T-cell (primary cell): ENCODE data around the gene DYNC1I2. TPM values are rescaled to one million over a fixed set of nuclear protein-coding genes. Genes with fewer than 3 reads are reported as not detected.
"Not testable (repeated sequence)": the region's sequence is repeated elsewhere in the genome, so short reads cannot be mapped to it uniquely, and the experiment has no call there.

Experiments used
- ATAC-seq, 4 experiments: fragments of 200-7000 bp in 3 of 4; fragments of 150-1000 bp in 1 of 4; cut with Tn5 transposase; replicated peaks in 1 of 4; 1 replicate in 3 of 4; 2 replicates in 1 of 4; pipeline ENCODE4 v1.10.0; 2021; ENCODE audit warnings: moderate library complexity in 3 of 4, mild to moderate bottlenecking in 2 of 4, moderate number of reproducible peaks in 1 of 4
- CTCF ChIA-PET, 2 donors: fragments of 300-600 bp; sonication (Branson Sonifier 250); formaldehyde crosslinking; loops; one replicate each; lab custom pipeline; 2022; ENCODE audit warnings: antibody characterized with exemption in 2 of 2; lab: Charles Lee
- POLR2A ChIA-PET, 2 donors: fragments of 300-600 bp; sonication (Branson Sonifier 250); formaldehyde crosslinking; loops; one replicate each; lab custom pipeline; 2022; ENCODE audit warnings: antibody characterized with exemption in 2 of 2; lab: Charles Lee
- DNase-seq, 35 experiments: peaks; one replicate each; pipeline versions ENCODE4 v3.0.0 to v3.0.0-alpha.2; 2013 to 2023
- H3K27ac ChIP-seq: one replicate; pipeline ENCODE4 v1.5.1; 2013; ENCODE audit warnings: low read length
- H3K27me3 ChIP-seq, 2 experiments: replicated peaks in 1 of 2; 1 replicate in 1 of 2; 2 replicates in 1 of 2; pipeline versions ENCODE4 v1.6.1 to v1.7.0; 2013; ENCODE audit warnings: low read length in 1 of 2, mixed read lengths in 1 of 2; ENCODE audit not compliant: control insufficient read depth in 2 of 2, insufficient read depth in 2 of 2; ENCODE audit errors: extremely low read depth in 1 of 2
- H3K36me3 ChIP-seq, 2 donors: 1 replicate in 1 of 2; 2 replicates in 1 of 2; pipeline versions ENCODE4 v1.6.1 to v1.7.0; 2013; ENCODE audit warnings: low read length in 1 of 2; ENCODE audit not compliant: control insufficient read depth in 2 of 2, insufficient read depth in 1 of 2; ENCODE audit errors: extremely low read depth in 1 of 2
- H3K4me1 ChIP-seq, 2 experiments: 1 replicate in 1 of 2; 2 replicates in 1 of 2; pipeline versions ENCODE4 v1.6.1 to v1.7.0; 2013; ENCODE audit warnings: low read length in 2 of 2, mixed read lengths in 1 of 2; ENCODE audit not compliant: insufficient read depth in 2 of 2, control insufficient read depth in 1 of 2; ENCODE audit errors: extremely low read depth in 1 of 2
- H3K4me3 ChIP-seq, 2 donors: 1 replicate in 1 of 2; 2 replicates in 1 of 2; pipeline versions ENCODE4 v1.5.1 to v1.7.0; 2013; ENCODE audit warnings: mild to moderate bottlenecking in 2 of 2, low read length in 1 of 2, moderate library complexity in 1 of 2; ENCODE audit not compliant: control insufficient read depth in 1 of 2; ENCODE audit errors: extremely low read depth in 1 of 2
- H3K9me3 ChIP-seq: 2 replicates; pipeline ENCODE4 v1.7.0; 2013
- H3K27ac Mint-ChIP-seq, 2 donors: one replicate each; pipeline ENCODE4 v1.8.0; 2020 to 2021; ENCODE audit warnings: mild to moderate bottlenecking in 2 of 2, mixed read lengths in 2 of 2
- H3K27me3 Mint-ChIP-seq, 2 donors: one replicate each; pipeline ENCODE4 v1.8.0; 2021 to 2022; ENCODE audit warnings: mixed read lengths in 2 of 2
- H3K36me3 Mint-ChIP-seq: one replicate; pipeline ENCODE4 v1.8.0; 2021; ENCODE audit warnings: mixed read lengths
- H3K4me1 Mint-ChIP-seq, 3 donors: one replicate each; pipeline ENCODE4 v1.8.0; 2020 to 2022; ENCODE audit warnings: mixed read lengths in 3 of 3, mild to moderate bottlenecking in 1 of 3
- H3K4me3 Mint-ChIP-seq, 3 donors: one replicate each; pipeline ENCODE4 v1.8.0; 2020 to 2022; ENCODE audit warnings: mild to moderate bottlenecking in 3 of 3, mixed read lengths in 3 of 3, moderate library complexity in 3 of 3
- H3K9me3 Mint-ChIP-seq, 3 donors: one replicate each; pipeline ENCODE4 v1.8.0; 2020 to 2022; ENCODE audit warnings: mixed read lengths in 3 of 3
- WGBS: methylation state at CpG from one replicate; pipeline ENCODE4 v1.1.5; 2013; ENCODE audit warnings: missing lambda C conversion rate; ENCODE audit not compliant: insufficient coverage; 5-methylcytosine and 5-hydroxymethylcytosine counted together
- total RNA-seq, 35 experiments: library from RNA in 6 of 35; stranded (reverse) in 6 of 35; fragments of 120-200 nt in 1 of 35; gene quantifications; one replicate each; pipeline versions ENCODE4 v1.2.1 to v1.2.4 and lab custom pipeline; 2013 to 2026

Gene DYNC1I2
- total RNA-seq, 5 donors from 2014 or later (not counting 1 experiment from before 2014, with no cell fraction given), result 25.6 to 43.7 (median 42.4) TPM

DNA sequence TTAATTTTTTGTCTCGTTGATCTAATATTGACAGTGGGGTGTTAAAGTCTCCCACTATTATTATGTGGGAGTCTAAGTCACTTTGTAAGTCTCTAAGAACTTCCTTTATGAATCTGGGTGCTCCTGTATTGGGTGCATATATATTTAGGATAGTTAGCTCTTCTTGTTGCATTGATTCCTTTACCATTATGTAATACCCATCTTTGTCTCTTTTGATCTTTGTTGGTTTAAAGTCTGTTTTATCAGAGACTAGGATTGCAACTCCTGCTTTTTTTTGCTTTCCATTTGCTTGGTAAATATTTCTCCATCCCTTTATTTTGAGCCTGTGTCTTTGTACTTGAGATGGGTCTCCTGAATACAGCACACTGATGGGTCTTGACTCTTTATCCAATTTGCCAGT is 71.5 kb downstream of the DYNC1I2 start:
- Mint-ChIP-seq H3K9me3 (peaks cover 4 to 12% (median 8%) of the 10 kb centered on the region in 3 donors), H3K36me3 (peaks cover 78% of the 10 kb centered on the region)
- POLR2A ChIA-PET, H3K36me3 ChIP-seq, H3K4me1 Mint-ChIP-seq, DNase-seq, H3K4me3 Mint-ChIP-seq, H3K4me1 ChIP-seq, CTCF ChIA-PET, H3K9me3 ChIP-seq, H3K27me3 ChIP-seq, H3K4me3 ChIP-seq, H3K27me3 Mint-ChIP-seq, H3K27ac Mint-ChIP-seq, H3K27ac ChIP-seq, ATAC-seq: not testable (repeated sequence)
- WGBS, result 100% methylated on average over 1 of the region's 1 CpG

DNA sequence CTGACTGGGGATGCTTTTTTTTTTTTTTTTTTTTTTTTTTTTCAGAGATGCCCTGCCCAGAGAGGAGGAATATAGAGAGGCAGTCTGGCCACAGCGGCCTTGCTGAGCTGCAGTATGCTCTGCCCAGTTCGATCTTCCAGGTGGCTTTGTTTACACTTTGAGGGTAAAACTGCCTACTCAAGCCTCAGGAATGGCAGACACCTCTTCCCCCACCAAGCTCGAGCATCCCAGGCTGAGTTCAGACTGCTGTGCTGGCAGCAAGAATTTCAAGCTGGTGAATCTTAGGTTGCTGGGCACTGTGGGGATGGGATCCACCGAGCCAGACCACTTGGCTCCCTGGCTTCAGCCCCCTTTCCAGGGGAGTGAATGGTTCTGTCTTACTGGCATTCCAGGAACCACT is 73.9 kb downstream of the DYNC1I2 start:
- WGBS, result 100% methylated on average over 2 of the region's 4 CpGs
- CTCF ChIA-PET, result interaction anchor here in 1 of 2 donors (0.7 kb wide), 1 partner anchor 298 kb away, joined by 10 read pairs; no protein-coding TSS in a partner anchor

DNA sequence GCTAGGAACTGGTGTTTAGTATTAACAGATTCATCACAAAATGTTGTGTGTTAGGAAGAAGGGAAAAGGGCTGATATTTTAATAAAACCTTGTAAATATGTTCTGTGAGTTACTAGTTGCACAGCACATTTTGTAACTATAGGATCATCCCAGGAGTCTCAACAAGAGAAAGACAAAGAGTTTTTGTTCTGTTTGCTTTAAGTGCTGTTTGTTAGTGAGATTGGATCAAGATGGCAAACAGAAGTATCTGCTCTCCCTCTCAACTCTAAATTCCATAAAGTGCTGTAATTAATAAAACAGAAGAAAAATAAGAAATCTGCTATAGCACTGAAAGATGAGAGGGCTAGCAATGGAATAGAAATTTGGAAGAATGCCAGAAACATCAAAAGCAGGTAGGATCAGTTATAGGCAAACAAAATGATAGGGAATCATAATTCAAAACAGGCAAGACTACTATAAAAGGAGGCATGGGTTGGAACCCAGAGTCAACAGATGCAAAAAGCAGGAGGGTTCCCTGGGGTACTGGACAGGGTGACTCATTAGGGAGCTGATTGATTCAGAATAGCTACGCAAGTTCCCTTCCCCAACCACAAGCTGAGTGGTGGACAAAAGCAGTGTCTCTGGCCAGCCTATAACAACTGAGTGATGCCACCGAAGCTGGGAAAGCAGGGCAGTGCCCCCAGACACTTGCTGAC is 75.8 kb downstream of the DYNC1I2 start:
- ATAC-seq (no peak), DNase-seq (no peak)
- ChIA-PET CTCF (no interaction called here), POLR2A (no interaction called here)
- Histone ChIP-seq H3K27me3 (no peaks in the 10 kb centered on the region), H3K4me3 (no peak overlapping the region), H3K36me3 (peaks cover 0 to 2% of the 10 kb centered on the region in 2 donors), H3K27ac (no peak overlapping the region), H3K4me1 (no peaks in the 10 kb centered on the region), H3K9me3 (no peaks in the 10 kb centered on the region)
- Mint-ChIP-seq H3K27me3 (no peaks in the 10 kb centered on the region), H3K36me3 (peaks cover 56% of the 10 kb centered on the region), H3K4me1 (no peaks in the 10 kb centered on the region), H3K27ac (no peak overlapping the region), H3K9me3 (peaks cover 4 to 12% (median 5%) of the 10 kb centered on the region in 3 donors), H3K4me3 (no peak overlapping the region)
- WGBS, result 100% methylated on average over 1 of the region's 2 CpGs

More for the DNA sequence above, 73.9 kb downstream of the DYNC1I2 start:
- Mint-ChIP-seq H3K36me3 (peaks cover 66% of the 10 kb centered on the region), H3K9me3 (peaks cover 4 to 12% (median 5%) of the 10 kb centered on the region in 3 donors)
- POLR2A ChIA-PET, H3K27me3 ChIP-seq, H3K4me3 Mint-ChIP-seq, H3K4me1 ChIP-seq, H3K36me3 ChIP-seq, H3K4me1 Mint-ChIP-seq, H3K4me3 ChIP-seq, H3K27ac ChIP-seq, H3K27me3 Mint-ChIP-seq, H3K9me3 ChIP-seq, H3K27ac Mint-ChIP-seq, DNase-seq, ATAC-seq: not testable (repeated sequence)

DNA sequence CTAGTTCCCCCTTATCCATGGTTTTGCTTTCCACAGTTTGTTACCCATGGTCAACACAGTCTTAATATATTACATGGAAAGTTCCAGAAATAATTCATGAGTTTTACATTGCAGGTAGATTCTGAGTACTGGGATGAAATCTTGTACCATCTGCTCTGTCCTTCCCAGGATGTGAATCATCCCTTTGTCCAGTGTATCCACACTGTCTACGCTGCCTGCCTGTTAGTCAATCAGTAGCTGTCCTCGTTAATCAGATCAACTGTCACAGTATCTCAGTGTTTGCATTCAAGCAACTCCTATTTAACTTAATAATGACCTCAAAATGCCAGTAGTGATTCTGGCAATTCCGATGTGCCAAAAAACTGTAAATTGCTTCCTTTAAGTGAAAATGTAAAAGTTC is 76.3 kb downstream of the DYNC1I2 start:
- Mint-ChIP-seq H3K27ac (no peak overlapping the region), H3K36me3 (peaks cover 51% of the 10 kb centered on the region), H3K9me3 (peaks cover 2 to 6% (median 5%) of the 10 kb centered on the region in 3 donors), H3K27me3 (no peaks in the 10 kb centered on the region), H3K4me3 (no peak overlapping the region), H3K4me1 (no peaks in the 10 kb centered on the region)
- ChIA-PET CTCF (no interaction called here), POLR2A (no interaction called here)
- no peaks in the 10 kb centered on the region for H3K27me3 ChIP-seq
- no peaks in the 10 kb centered on the region for H3K9me3 ChIP-seq
- no peak for DNase-seq
- ATAC-seq, result no peak
- no peak overlapping the region for H3K4me3 ChIP-seq
- H3K4me1 ChIP-seq, result no peaks in the 10 kb centered on the region
- WGBS, result no CpG with 5 or more reads among the region's 3 CpGs
- H3K27ac ChIP-seq, result no peak overlapping the region
- peaks cover 0 to 2% of the 10 kb centered on the region in 2 donors for H3K36me3 ChIP-seq

DNA sequence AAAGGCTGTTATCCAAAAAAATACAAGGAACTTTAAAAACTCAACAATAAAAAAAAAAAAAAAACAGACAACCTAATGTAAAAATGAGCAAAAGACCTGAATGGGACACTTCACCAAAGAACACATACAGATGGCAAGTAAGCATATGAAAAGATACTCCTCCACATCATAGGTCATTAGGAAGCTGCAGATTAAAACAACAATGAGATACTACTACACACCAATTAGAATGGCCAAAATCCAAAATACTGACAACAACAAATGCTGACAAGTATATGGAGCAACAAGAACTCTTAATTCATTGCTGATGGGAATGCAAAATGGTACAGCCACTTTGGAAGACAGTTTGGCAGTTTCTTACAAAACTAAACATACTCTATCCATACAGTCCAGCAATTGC is 84.2 kb downstream of the DYNC1I2 start:
- H3K4me1 Mint-ChIP-seq, result no peaks in the 10 kb centered on the region
- H3K27ac ChIP-seq, result no peak overlapping the region
- ATAC-seq (no peak), DNase-seq (no peak)
- no peak overlapping the region for H3K27ac Mint-ChIP-seq
- H3K4me3 Mint-ChIP-seq, result no peak overlapping the region
- H3K27me3 Mint-ChIP-seq, result no peaks in the 10 kb centered on the region
- no peaks in the 10 kb centered on the region for H3K36me3 ChIP-seq
- ChIA-PET CTCF (no interaction called here), POLR2A (interaction anchor here (0.5 to 0.6 kb wide), 2 partner anchors 452 to 684 kb away, joined by 3 read pairs; no protein-coding TSS in a partner anchor)
- no peak overlapping the region for H3K4me3 ChIP-seq
- H3K9me3 ChIP-seq, result no peaks in the 10 kb centered on the region
- no peaks in the 10 kb centered on the region for H3K4me1 ChIP-seq
- H3K9me3 Mint-ChIP-seq, result peaks cover 7 to 19% (median 8%) of the 10 kb centered on the region in 3 donors
- H3K36me3 Mint-ChIP-seq, result peaks cover 34% of the 10 kb centered on the region
- H3K27me3 ChIP-seq, result no peaks in the 10 kb centered on the region

DNA sequence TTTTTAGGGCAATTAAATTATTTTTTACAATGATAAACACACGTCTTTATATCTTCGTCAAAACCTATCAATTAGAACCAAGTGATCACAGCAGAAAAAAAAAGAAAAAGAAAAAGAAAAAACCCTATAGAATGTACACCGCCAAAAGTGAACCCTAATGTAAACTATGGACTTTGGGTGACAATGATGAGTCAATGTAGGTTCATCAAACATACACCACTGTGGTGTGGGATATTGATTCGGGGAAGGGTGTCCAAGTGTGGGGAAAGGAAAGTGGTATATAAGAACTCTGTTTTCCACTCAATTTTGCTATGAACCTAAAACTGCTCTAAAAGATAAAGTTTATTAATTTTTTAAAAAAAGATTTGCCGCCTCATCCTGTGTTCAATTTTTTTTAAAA is 85.1 kb downstream of the DYNC1I2 start:
- H3K4me1 Mint-ChIP-seq, result no peaks in the 10 kb centered on the region
- peaks cover 30% of the 10 kb centered on the region for H3K36me3 Mint-ChIP-seq
- H3K27ac Mint-ChIP-seq, result no peak overlapping the region
- H3K4me1 ChIP-seq, result no peaks in the 10 kb centered on the region
- H3K27ac ChIP-seq, result no peak overlapping the region
- ATAC-seq, result no peak
- no peak overlapping the region for H3K4me3 Mint-ChIP-seq
- no peaks in the 10 kb centered on the region for H3K27me3 Mint-ChIP-seq
- no peaks in the 10 kb centered on the region for H3K27me3 ChIP-seq
- CTCF ChIA-PET, result no interaction called here
- POLR2A ChIA-PET, result interaction anchor here in 1 of 2 donors (0.5 kb wide), 1 partner anchor 452 kb away, joined by 3 read pairs; no protein-coding TSS in a partner anchor
- no peak overlapping the region for H3K4me3 ChIP-seq
- no peaks in the 10 kb centered on the region for H3K9me3 ChIP-seq
- DNase-seq, result no peak
- H3K36me3 ChIP-seq, result no peaks in the 10 kb centered on the region
- peaks cover 7 to 19% (median 8%) of the 10 kb centered on the region in 3 donors for H3K9me3 Mint-ChIP-seq
- no CpG with 5 or more reads among the region's 5 CpGs for WGBS
